ENCODE measurements around the gene TSC22D2.

DNA sequence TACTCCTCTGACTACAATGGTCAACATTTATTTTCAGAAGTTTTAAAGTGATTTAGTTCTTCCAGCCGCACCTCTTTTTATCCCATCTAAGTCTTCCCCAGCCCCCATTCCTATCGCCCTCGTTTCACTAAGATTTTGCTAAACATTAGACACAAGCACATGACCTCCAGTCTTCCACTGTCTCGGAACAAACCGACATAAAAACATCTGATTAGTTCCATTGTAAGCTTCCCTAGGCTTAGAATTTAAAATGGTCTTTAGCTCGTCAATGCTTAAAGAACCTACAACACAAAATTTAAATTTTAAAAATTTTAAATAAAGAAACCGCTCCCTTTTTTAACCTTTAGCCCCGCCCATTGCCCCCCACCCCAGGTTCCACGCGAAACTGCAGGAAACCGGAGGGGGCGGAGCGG lies 284 bp upstream of the TSC22D2 start:
- TF ChIP-seq EZH2 (IDR thresholded peaks at IDR 0.05; ENCODE audit: insufficient read depth, low read length) = no peak
- TF ChIP-seq, protein P1, sequence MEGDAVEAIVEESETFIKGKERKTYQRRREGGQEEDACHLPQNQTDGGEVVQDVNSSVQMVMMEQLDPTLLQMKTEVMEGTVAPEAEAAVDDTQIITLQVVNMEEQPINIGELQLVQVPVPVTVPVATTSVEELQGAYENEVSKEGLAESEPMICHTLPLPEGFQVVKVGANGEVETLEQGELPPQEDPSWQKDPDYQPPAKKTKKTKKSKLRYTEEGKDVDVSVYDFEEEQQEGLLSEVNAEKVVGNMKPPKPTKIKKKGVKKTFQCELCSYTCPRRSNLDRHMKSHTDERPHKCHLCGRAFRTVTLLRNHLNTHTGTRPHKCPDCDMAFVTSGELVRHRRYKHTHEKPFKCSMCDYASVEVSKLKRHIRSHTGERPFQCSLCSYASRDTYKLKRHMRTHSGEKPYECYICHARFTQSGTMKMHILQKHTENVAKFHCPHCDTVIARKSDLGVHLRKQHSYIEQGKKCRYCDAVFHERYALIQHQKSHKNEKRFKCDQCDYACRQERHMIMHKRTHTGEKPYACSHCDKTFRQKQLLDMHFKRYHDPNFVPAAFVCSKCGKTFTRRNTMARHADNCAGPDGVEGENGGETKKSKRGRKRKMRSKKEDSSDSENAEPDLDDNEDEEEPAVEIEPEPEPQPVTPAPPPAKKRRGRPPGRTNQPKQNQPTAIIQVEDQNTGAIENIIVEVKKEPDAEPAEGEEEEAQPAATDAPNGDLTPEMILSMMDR (IDR thresholded peaks at IDR 0.05; ENCODE audit: insufficient read depth, low read depth, low read length) = no peak
